Psoas muscle (tissue), 8 donors: ENCODE results near the gene NR6A1. TPM values are rescaled to one million over a fixed set of nuclear protein-coding genes. Genes with fewer than 3 reads are reported as not detected.

Source experiments
- ATAC-seq, 4 donors: fragments of 200-7000 bp; cut with Tn5 transposase; one replicate each; pipeline ENCODE4 v1.9.1; 2020; ENCODE audit warnings: moderate library complexity in 3 of 4, mild to moderate bottlenecking in 2 of 4
- DNase-seq, 2 donors: peaks; one replicate each; pipeline ENCODE4 v3.0.0-alpha.2; 2020
- H3K27ac ChIP-seq: fragments of 200-600 bp; one replicate; pipeline ENCODE4 v1.8.0; 2022
- H3K27me3 ChIP-seq, 3 donors: fragments of 200-600 bp in 1 of 3; one replicate each; pipeline versions ENCODE4 v1.6.1 to v1.8.0; 2013 to 2022; ENCODE audit warnings: low read length in 2 of 3, mild to moderate bottlenecking in 2 of 3, moderate library complexity in 1 of 3; ENCODE audit not compliant: insufficient read depth in 3 of 3
- H3K36me3 ChIP-seq, 2 donors: fragments of 200-600 bp in 1 of 2; one replicate each; pipeline versions ENCODE4 v1.6.1 to v1.8.0; 2013 to 2022; ENCODE audit warnings: low read depth in 1 of 2, mild to moderate bottlenecking in 1 of 2, moderate library complexity in 1 of 2; ENCODE audit not compliant: insufficient read depth in 1 of 2
- H3K4me1 ChIP-seq: fragments of 200-600 bp; one replicate; pipeline ENCODE4 v1.8.0; 2022
- H3K4me3 ChIP-seq: fragments of 200-600 bp; one replicate; pipeline ENCODE4 v1.8.0; 2022; ENCODE audit warnings: mild to moderate bottlenecking
- H3K9me3 ChIP-seq: fragments of 200-600 bp; one replicate; pipeline ENCODE4 v1.8.0; 2022
- WGBS, 3 donors: extraction: QIAGEN DNeasy Blood & Tissue Kit; methylation state at CpG; one replicate each; pipeline versions ENCODE4 v1.1.6 to v1.1.7; 2013; 5-methylcytosine and 5-hydroxymethylcytosine counted together
- intact Hi-C, 2 donors: fragments of 100-400 bp; cut with DNase I; formaldehyde crosslinking; loops; one replicate each; pipeline versions ENCODE4 v1.11.0 to v1.14.2; 2022
- polyA plus RNA-seq, 3 donors: library from polyadenylated mRNA; stranded (reverse); fragments of 200-250 nt; gene quantifications; one replicate each; pipeline ENCODE4 v1.2.3, GENCODE V29; 2013
- total RNA-seq, 4 donors: library from RNA; stranded (reverse); fragmentation: NEBNext Ultra II Directional in 2 of 4; extraction: Animal tissue kit (Norgen Biotek cat#: 25700) in 2 of 4; gene quantifications; one replicate each; pipeline versions ENCODE4 v1.2.1 to v1.2.4, GENCODE V29; 2021 to 2023
- TF ChIP-seq, protein P1 (sequence below): fragments of 200-600 bp; IDR thresholded peaks from one replicate; pipeline ENCODE4 v1.8.0; 2022; ENCODE audit warnings: antibody characterized with exemption
- donor health status: healthy with polysubstance abuse.
- donor health status: DM: no; HTN: no; CAD: no; lungs with moderate emphysema.
- donor health status: Bipolar disorder and iron deficiency.
- donor health status: healthy.
- donor health status: DM: yes; HTN: yes; CAD: no.
- donor health status: DM: no; HTN: no; CAD: no.
- donor health status: DM: no; HTN: no; CAD: no.
- donor health status: DM: yes; HTN: yes; CAD: no.

Gene NR6A1
- total and polyA plus RNA-seq, 7 donors = 0.32 to 2.6 (median 0.70) TPM

DNA sequence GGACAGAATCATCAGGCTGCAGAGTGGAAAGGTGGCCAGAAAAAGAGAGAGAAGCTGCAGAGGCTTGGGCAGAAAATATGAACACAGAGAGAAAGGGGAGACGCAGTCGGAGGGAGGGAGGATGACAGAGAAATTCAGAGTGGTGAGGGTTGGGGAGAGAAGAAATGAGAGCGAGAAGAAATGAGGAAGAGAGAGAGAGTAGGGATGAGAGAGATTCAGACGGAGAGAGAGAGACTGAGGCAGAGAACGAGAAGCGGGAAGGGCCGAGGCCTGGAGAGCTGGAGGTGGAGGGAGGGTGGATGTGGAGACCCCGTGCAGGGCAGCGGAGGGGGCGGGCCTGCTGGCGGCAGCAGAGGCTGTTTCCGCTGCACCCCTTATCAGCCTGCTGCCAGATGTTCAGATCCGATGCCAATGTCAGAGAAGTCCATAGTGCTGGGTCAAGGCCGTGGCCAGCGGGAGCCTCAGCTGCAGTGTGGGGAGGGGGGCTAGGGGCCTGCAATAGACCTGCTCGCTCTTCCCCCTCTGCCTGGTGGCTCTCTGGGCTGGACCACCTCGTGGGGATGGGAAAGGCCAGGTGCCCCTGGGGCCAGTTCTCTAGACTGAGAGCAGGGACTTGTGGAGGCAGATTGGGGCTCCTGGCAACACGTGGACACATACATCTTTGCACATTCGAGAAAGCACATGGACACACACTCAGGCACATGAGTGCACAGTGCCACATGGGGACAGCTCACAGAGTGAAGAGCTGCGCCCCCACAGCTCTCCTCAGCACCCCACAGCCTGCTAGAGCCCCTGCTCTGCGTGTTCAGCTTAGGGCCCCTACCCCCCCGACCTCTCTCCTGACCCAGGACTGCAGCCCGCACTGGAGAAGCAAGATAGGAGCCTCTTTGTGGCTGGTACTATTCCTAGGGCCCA lies 259.0 kb downstream of the NR6A1 start:
- Histone ChIP-seq H3K4me3 (no peak overlapping the region), H3K27me3 (peaks cover 0 to 27% (median 2%) of the 10 kb centered on the region in 3 donors), H3K4me1 (no peaks in the 10 kb centered on the region), H3K27ac (no peak overlapping the region), H3K9me3 (no peaks in the 10 kb centered on the region), H3K36me3 (no peaks in the 10 kb centered on the region)
- intact Hi-C loops = loop anchor here in 1 of 2 donors (1.0 kb wide), 1 partner anchor 20 kb away; no protein-coding TSS in a partner anchor
- WGBS, 3 donors = 49 to 52% (median 50%) methylated on average over 23 of the region's 23 CpGs
- ATAC-seq (peak in 1 of 4 donors; percentile 24), DNase-seq (no peak)
- TF ChIP-seq, protein P1, sequence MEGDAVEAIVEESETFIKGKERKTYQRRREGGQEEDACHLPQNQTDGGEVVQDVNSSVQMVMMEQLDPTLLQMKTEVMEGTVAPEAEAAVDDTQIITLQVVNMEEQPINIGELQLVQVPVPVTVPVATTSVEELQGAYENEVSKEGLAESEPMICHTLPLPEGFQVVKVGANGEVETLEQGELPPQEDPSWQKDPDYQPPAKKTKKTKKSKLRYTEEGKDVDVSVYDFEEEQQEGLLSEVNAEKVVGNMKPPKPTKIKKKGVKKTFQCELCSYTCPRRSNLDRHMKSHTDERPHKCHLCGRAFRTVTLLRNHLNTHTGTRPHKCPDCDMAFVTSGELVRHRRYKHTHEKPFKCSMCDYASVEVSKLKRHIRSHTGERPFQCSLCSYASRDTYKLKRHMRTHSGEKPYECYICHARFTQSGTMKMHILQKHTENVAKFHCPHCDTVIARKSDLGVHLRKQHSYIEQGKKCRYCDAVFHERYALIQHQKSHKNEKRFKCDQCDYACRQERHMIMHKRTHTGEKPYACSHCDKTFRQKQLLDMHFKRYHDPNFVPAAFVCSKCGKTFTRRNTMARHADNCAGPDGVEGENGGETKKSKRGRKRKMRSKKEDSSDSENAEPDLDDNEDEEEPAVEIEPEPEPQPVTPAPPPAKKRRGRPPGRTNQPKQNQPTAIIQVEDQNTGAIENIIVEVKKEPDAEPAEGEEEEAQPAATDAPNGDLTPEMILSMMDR = no peak

DNA sequence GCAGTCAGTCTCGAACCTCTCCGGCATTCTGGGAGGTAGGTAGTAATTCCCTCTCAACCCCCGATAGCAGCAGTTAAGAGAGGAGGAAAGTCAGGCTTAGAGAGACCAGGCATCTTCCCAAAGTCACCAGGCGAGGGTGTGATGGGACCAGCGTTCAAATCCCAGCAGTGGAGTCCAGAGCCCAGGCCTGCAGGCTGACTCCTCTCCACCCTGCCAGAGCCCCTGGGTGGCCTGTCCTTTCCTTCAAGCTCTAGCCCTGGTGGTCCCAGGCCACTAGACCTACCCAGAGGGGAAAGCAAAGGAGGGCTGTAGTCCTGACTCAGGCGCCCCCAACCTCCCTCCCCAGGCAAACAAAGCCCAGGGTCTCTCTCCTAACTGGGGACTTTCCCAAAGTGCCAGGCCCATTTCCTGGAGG lies 259.7 kb downstream of the NR6A1 start:
- whole genome bisulfite sequencing, 3 donors = 80 to 88% (median 84%) methylated on average over 6 of the region's 6 CpGs
- Histone ChIP-seq H3K4me3 (no peak overlapping the region), H3K9me3 (no peaks in the 10 kb centered on the region), H3K27me3 (peaks cover 0 to 27% (median 4%) of the 10 kb centered on the region in 3 donors), H3K36me3 (no peaks in the 10 kb centered on the region), H3K4me1 (no peaks in the 10 kb centered on the region), H3K27ac (no peak overlapping the region)
- ATAC-seq = no peak
- intact Hi-C loops = no loop called here
- TF ChIP-seq, protein P1 = no peak
- DNase-seq = no peak

DNA sequence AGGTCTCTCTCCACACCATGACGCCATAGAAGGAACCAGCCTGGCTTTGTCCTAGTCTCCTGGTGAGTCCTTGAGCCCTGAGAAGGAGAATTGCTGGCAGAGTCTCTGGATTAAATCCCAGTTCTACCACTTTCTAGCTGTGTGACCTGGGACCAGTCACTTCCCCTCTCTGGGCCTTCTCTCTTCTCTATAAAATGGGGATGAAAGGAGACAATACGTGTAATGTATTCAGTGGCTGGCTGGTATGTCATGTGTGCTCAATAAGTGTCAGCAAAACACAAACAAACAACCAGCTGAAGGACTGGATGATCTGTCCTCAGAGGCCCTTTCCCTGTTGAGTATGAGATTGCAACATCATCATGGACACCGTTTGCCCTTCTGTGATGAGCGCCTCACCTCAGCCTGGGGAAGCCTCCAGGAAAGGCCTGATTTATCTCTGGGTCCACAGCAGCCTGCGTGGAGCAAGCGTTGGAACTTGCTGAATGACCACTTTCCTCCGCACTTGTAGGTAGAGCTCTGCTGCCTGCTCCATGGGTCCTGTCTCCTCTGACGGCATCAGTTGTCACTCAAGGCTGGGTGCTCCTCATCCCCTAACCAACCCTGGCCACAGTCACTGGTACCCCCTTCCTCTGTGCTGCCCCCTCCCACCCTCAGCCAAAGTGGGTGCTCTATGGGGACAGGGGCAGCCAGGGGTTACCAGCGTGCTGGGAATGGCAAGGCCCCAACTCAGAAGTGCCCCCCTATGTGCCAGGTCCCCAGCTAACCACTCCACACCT lies 260.3 kb downstream of the NR6A1 start:
- no peak for DNase-seq
- Histone ChIP-seq H3K27ac (no peak overlapping the region), H3K4me3 (no peak overlapping the region), H3K4me1 (no peaks in the 10 kb centered on the region), H3K36me3 (no peaks in the 10 kb centered on the region), H3K27me3 (peaks cover 0 to 31% (median 4%) of the 10 kb centered on the region in 3 donors), H3K9me3 (no peaks in the 10 kb centered on the region)
- WGBS, 3 donors = 77 to 82% (median 78%) methylated on average over 9 of the region's 9 CpGs
- ATAC-seq = no peak
- TF ChIP-seq, protein P1 = no peak
- intact Hi-C loops = no loop called here

DNA sequence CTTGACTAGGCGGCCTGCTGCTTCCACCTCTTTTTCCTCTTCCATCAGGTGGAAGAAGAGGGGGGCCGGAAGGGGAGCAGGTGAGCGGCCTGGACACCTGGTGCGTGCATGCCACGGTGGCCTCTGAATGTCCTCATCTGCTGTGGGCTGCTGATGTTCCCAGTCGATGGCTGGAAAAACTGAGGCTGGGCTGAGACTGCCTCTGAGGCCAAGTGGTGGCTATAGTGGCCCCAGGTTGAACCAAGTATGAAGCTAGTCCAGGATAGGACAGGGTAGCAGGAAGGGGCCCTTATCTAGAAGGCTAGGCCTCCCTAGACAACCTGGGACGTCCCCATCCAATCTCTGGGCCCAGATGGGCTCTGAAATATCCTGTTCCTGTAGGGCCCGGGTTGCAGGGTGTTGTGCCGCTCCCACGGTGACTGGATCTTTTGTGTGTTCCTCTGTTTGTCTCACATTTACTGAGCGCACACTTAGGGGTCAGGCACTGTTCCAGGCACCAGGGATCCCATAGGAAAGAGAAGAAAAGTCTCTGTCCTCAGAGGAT lies 263.2 kb downstream of the NR6A1 start:
- DNase-seq (no peak), ATAC-seq (no peak)
- Histone ChIP-seq H3K27me3 (peaks cover 0 to 52% (median 26%) of the 10 kb centered on the region in 3 donors), H3K27ac (no peak overlapping the region), H3K9me3 (no peaks in the 10 kb centered on the region), H3K4me1 (no peaks in the 10 kb centered on the region), H3K4me3 (no peak overlapping the region), H3K36me3 (no peaks in the 10 kb centered on the region)
- WGBS, 3 donors = 88 to 94% (median 89%) methylated on average over 11 of the region's 11 CpGs
- TF ChIP-seq, protein P1 = no peak
- intact Hi-C loops = no loop called here
